HG03378 (cell line): ENCODE measurements around the gene ATXN10.

ENCODE experiments used
- ATAC-seq: cut with Tn5 transposase; IDR thresholded peaks from one replicate; pipeline ENCODE4 v1.9.1; 2021; ENCODE audit warnings: mild to moderate bottlenecking, moderate library complexity; ENCODE audit not compliant: unreplicated experiment

ATXN10 gene

DNA sequence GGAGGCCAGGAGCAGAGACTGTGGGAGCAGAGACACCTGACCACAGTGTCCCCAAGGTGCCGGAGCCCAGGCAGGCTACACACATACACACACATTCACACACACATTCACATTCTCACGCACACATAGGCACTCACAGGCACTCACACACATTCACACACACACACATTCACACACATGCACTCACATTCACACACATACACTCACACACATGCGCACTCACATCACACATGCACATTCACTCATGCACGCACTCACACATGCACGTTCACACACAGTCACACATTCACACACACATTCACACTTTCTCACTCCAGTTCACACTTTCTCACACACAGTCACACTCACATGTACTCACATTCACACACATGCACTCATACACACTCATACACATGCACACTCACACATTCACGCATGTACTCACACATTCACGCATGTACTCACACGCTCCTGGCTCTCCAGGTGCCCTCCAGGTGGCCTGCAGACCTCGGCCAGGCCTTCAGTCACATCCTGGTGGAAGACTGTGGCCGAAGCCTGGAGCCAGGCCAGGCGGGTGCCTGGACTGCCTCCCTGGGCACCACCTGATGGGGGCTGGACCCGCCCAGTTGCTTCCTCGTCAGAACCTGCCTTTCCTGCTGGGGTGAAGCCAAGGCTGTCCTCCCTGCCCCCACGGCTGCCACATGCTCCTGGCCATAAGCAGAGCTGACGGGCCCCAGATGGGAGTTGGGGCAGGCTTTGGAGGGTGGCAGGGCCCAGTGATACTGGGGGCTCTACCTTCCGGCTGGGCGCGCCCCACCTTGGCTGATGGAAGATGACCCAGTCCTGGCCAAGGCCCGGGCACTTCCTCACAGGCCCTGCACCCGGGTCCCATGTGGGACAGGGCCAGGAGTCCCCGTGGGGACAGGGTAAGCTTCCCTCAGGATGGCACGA lies 215.8 kb downstream of the ATXN10 start:
- ATAC-seq, result no peak

DNA sequence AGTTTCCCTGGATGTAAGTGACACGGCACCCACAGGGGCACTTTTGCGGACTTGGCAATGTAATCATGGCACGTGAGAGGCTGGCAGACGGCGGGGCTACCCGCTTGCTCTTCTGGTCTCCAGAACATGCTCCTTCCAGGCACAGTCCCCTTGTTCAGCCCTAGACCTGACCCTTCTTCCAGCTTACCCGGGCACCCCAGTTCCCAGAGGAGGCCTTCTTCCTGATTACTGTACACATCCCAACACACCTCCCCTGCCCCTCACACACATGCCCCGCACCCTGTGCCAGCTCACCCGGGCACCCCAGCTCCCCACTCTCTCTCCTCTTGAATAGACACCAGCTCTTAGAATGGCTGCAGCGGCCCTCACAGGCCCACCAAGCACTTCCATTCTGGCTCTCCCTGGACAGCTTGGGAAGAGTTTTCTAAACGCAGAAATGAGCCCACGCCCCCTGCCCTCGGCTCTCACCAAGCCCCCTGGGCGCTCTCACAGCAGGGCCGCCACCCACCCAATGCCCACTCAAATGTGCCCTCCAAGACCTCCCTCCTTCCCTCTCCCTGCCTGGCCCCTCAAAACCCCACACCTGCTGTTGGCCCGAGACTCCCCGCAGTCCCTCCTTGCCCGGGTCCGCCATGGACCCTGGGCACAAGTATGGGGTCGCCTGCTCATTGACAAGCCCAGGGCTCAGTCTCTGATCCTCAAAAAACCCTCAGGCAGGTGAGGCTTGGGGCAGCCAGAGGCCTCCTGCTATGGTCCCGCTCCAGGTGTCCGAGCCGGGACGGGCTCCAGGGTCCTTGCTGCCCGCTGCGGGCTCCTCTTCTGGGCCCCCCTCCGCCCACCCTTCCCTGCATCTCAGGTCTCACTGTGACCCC lies 216.8 kb downstream of the ATXN10 start:
- ATAC-seq, result no peak

DNA sequence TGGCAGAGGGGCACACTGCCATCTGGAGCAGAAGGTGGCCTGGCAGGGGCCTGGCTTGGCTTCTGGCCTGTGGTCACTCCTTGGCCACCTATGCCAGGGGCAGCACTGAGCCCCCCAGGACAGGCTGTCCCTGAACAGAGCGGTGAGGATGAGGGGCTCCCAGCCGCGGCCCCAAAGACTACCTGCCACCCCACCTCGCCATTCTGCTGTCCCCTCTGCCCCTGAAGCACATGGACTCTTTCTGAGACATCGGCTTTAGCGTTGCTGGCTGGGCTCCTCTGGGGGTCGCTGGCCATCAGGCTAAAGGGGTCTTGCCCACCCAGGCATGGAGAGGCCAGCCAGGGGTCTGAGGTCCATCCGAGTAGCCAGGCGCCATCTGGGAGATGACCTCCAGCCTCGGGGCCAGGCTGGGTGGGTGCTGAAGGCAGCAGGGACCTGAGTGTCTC lies 217.5 kb downstream of the ATXN10 start:
- no peak for ATAC-seq

DNA sequence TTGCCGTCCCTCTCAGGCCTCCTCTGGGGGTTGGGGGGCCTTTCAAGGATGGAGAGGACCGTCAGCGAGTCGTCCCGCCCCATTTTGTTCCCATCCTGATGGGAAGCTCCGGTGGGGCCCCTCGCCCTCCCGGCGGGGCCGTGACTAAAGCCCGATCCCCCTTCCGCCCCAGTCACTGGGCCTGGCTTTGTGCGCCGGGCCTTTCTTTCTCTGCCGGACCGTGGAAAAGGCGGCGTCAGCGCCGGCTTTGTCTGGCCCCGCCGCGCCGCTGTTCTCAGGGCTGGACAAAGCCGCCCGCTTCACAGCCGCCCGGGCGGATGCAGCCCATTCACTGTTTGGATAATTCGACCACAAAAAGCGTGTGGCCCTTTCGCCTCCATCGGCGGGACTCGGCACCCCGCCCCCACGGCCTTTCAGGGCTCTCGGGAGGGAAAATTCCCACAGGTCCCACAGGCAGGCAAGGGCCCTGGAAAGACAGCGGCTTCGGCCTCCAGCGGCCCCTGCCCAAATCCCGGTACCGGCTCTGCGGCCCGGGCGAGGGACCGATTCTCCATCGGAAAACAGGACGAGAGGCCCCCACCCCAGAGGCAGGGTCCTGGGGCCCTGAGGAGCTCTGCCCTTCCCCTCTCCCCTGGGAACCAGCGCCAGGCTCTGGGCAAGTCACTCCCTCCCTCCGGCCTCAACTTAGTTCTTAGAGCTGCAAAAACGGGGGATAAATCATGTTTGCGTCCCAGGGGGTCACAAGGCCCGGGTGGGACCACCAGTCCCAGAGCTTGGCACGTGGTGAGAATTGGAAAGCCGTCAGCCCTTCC lies 218.1 kb downstream of the ATXN10 start:
- no peak for ATAC-seq

DNA sequence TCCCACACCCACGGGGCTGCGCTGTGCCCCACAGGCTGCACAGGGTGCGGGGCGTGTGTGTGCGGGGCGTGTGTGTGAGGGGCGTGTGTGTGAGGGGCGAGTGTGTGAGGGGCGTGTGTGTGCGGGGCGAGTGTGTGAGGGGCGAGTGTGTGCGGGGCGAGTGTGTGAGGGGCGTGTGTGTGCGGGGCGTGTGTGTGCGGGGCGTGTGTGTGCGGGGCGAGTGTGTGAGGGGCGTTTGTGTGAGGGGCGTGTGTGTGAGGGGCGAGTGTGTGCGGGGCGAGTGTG lies 218.7 kb downstream of the ATXN10 start:
- no peak for ATAC-seq

DNA sequence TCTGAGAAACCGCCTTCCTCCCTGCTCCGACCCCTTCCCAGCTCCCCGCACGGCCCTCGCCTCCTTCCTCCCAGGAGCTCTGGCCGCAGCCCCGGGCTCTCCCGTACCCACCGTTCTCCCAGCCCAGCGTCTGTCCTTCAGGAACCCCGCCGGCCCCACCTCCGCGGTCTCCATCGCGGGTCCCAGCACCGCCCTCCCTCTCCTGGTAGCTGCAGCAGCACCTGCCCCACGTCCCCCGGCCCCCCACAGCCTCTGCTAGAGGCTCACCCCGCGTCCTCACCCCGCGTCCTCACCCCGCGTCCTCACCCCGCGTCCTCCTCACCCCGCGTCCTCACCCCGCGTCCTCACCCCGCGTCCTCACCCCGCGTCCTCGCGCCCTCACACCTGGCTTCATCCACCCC lies 219.4 kb downstream of the ATXN10 start:
- ATAC-seq, result no peak

DNA sequence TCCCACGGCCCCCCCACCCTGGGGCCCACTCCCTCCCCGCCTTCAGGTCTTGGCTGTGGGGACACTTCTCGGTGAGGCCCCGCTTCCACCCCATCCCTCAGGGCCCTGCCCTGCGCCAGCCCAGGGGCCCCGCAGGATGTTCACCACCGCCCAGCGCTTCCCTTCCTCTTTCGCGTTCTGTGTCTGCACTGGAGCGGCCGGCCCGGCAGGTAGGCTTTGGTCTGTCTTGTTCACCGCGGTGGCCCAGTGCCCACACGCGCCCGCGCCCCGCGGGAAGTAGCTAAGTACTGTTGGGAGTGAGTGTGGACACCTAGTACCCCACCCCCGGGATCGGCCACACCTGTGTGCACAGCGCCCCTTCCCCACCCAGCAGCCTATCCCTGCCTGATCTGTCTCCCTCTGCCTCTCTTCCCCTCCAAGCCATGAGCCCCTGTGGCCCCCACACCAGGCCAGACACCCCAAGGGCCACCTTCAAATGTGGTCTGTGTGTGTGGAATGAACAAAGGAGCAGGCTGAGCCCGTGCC lies 219.9 kb downstream of the ATXN10 start:
- no peak for ATAC-seq

DNA sequence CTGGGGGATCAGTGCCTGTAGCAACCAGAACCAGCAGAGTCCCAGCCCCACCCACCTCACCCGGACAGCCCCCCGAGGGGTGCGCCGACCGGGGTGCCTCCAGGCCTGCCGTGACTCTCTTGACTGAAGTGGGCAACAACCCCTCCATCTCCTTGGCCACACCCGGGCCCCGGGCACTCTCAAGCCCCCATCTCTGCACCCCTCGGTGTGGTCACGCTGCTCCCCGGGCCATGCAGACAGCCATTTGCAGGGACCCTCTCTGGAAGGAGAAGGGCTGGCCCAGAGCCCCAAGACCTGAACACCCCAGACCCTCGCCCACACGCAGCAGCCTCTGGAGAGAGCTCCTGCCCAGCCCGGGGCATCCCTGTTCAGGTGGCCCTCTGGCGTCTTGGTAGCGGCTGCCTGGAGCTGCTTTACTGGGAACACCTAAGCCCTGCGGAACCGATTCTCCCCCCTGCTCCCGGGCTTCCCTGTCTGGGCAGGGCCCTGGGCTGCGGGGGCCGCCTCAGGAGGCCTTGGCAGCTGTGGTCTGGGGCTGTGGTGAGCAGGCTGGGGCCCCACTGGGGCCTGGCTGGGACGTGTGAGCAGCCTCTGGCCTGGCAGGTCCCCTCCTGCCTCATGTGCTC lies 220.5 kb downstream of the ATXN10 start:
- no peak for ATAC-seq

DNA sequence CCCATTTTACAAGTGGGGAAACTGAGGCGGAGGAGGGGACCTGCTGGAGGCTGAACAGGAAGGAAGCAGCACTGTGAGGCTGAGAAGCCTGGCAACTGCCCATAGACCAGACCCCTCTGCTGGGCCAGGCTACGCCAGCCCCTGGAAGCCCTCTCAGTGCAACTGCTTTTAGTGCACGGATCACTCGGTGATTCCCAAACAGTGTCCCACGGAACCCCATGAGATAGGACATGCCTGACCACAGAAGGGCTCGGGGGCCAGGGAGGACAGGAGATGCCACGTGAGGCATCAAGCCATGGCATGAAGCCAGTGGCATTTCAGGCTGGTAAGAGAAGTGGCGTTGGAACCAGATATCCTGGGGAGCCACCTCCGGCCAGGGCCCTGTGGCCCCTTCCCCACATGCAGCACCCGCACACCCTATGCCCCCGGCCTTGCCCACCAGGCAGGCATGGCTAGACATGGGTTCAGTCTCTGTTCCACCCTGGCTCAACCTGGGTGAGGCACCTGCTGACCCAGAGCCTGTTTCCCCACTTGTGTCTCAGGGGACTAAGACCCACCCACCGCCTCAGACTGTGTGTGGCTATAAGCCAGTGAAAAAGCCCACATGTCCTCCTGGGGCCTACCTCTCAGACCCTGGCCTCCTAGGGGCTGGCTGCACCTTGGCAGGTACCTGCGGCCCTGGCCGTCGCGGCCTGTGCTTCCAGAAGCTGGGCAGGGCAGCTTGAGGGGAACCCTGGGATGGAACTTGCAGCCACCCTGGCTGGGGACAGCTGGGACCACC lies 221.2 kb downstream of the ATXN10 start:
- no peak for ATAC-seq

DNA sequence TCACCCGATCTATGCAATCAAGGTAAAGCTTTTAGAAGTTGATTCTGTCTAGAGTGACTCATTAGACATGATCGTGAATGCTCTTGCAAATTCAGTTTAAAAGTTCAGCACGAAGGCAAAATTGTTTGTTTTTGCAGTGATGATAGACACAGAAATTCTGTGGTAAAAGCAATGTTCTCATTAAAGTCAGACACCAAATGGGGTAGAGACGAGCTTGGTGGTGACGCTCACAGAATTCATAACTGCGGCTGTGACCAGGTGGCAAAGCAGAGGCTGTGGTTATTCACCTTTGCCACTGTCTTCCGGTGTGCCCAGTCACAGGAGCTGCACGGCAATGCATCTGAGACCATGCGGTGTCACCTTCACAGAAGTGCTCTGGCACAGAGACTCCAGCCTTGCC lies 221.9 kb downstream of the ATXN10 start:
- ATAC-seq, result no peak
